PC-3 (cell line): ENCODE data around the gene TTC23L.

Experiments used
- CTCF ChIP-seq: fragments of 300-600 bp; sonication (generic); conservative IDR thresholded peaks from 2 replicates; pipeline ENCODE4 v1.5.1; 2017; ENCODE audit warnings: antibody characterized with exemption, low read depth, mild to moderate bottlenecking, low read length
- EZH2 ChIP-seq: fragments of 300-600 bp; sonication (generic); IDR thresholded peaks from one replicate; pipeline ENCODE4 v1.6.1; 2017; ENCODE audit warnings: antibody characterized with exemption, mild to moderate bottlenecking, low read length; ENCODE audit not compliant: unreplicated experiment

DNA sequence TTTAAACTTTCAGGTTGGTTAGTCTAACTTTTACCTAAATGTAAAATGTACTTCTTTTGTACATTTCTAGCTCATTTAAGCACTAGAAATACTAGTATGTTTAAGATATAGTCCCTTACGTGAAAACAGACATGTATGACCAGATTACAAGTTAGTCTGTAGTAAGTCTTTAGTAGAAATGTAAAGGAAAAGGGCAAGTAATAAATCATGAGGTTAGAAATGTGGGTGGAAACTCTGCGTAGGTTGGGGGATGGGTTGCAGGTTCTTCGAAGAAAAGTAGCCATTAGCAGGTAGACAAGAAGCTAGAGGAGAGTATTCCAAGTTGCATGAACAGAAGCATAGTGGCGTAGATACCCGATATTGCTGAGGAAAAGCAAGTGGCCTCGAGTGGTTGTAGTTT, 53.5 kb downstream of the TTC23L start:
- TF ChIP-seq EZH2 (no peak), CTCF (no peak)
